Neural progenitor cell (in vitro differentiated cells): ENCODE data around the gene GNPTAB.

ENCODE experiments used
- CTCF ChIP-seq: fragments of 200-600 bp; sonication (generic); IDR thresholded peaks from 2 replicates; pipeline ENCODE4 v1.5.1; 2017; ENCODE audit warnings: antibody characterized with exemption, mild to moderate bottlenecking
- EZH2 ChIP-seq: fragments of 200-600 bp; sonication (generic); IDR thresholded peaks from 2 replicates; pipeline ENCODE4 v1.6.1; 2017; ENCODE audit warnings: antibody characterized with exemption, mild to moderate bottlenecking, moderate library complexity
- EZH2phosphoT487 ChIP-seq: fragments of 200-600 bp; sonication (generic); IDR thresholded peaks from 2 replicates; pipeline ENCODE4 v1.6.1; 2017; ENCODE audit warnings: antibody characterized with exemption

GRCh38 chr12:101713930-101714329 is 116.8 kb downstream of the GNPTAB start:
- no peak for TF ChIP-seq EZH2
- no peak for TF ChIP-seq CTCF
- TF ChIP-seq EZH2phosphoT487: no peak
